GM18508 (cell line): Measurements from ENCODE around the gene CACNA1E.
"Not testable (repeated sequence)": the region's sequence is repeated elsewhere in the genome, so short reads cannot be mapped to it uniquely, and the experiment has no call there.

Source experiments
- ATAC-seq: cut with Tn5 transposase; IDR thresholded peaks from one replicate; pipeline ENCODE4 v1.9.1; 2021; ENCODE audit warnings: moderate number of reproducible peaks; ENCODE audit not compliant: insufficient read depth, unreplicated experiment

Gene CACNA1E

GRCh38 chr1:181514298-181515290 is 31.3 kb downstream of the CACNA1E start:
- peak; percentile 84 for ATAC-seq

- ATAC-seq: no peak
Measured at GRCh38 chr1:181516706-181517105, 33.4 kb downstream of the CACNA1E start.

DNA sequence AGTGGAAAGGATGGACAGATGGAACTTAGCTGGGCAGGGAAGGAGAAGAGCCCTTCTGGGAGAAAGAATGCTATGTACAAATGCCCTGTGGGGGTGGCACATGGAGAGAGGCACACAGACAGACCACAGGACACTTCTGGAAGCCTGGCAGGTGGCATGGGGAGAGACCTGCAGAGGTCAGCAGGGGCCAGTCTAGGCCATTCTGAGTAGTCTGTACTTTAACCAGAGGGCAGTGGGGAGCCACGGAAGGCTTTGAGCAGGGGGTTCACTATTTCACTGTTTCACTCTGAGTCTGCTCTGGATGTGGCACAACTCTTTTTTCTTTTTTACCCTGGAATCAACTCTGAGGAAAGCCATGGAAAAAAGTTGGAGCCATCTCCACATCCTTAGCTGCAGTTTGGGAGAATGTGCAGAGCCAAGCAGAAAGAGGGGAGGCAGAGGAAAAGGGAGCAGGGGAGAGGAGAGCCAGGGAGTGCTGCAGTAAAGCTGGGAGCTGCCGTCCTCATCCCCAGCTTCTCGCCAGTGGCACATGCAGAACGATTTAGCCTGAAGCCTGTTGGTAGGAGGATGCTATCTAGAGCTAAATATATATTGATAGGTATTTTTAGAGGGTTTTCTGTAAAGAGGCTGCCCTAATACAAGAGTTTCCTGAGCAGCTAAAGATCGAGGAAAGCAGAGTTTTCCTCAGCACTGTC is 34.0 kb downstream of the CACNA1E start:
- no peak for ATAC-seq

GRCh38 chr1:181518152-181518551 is 34.8 kb downstream of the CACNA1E start:
- no peak for ATAC-seq

- no peak for ATAC-seq
Measured at GRCh38 chr1:181522864-181523263, 39.5 kb downstream of the CACNA1E start.

- no peak for ATAC-seq
Measured at GRCh38 chr1:181525104-181525721, 41.9 kb downstream of the CACNA1E start.

DNA sequence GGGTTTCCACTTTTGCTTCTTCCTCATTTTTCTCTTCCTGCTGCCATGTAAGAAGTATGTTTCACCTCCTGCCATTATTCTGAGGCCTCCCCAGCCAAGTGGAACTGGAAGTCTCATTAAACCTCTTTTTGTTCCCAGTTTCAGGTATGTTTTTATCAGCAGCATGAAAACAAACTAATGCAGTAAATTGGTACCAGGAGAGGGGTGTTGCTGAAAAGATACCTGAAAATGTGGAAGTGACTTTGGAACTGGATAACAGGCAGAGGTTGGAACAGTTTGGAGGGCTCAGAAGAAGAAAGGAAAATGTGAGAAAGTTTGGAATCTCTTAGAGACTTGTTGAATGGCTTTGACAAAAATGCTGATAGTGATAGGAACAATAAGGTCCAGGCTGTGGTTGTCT is 44.9 kb downstream of the CACNA1E start:
- ATAC-seq: not testable (repeated sequence)

GRCh38 chr1:181531441-181531840 is 48.1 kb downstream of the CACNA1E start:
- ATAC-seq: no peak

GRCh38 chr1:181531951-181532600 is 48.8 kb downstream of the CACNA1E start:
- ATAC-seq: no peak

- no peak for ATAC-seq
Measured at GRCh38 chr1:181538836-181539235, 55.5 kb downstream of the CACNA1E start.

- no peak for ATAC-seq
Measured at GRCh38 chr1:181541458-181541857, 58.1 kb downstream of the CACNA1E start.

- ATAC-seq: no peak
Measured at GRCh38 chr1:181541947-181542346, 58.6 kb downstream of the CACNA1E start.

DNA sequence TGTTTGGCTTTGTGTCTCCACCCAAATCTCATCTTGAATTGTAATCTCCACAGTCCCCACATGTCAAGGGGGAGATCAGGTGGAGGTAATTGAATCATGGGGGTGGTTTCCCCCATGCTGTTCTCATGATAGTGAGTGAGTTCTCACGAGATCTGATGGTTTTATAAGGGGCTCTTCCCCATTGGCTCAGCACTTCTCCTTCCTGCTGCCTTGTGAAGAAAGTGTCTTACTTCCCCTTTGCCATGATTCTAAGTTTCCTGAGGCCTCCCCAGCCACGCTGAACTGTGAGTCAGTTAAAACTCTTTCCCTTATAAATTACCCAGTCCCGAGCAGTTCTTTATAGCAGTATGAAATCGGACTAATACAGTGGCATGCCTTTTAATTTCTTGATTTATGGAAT is 59.1 kb downstream of the CACNA1E start:
- not testable (repeated sequence) for ATAC-seq

DNA sequence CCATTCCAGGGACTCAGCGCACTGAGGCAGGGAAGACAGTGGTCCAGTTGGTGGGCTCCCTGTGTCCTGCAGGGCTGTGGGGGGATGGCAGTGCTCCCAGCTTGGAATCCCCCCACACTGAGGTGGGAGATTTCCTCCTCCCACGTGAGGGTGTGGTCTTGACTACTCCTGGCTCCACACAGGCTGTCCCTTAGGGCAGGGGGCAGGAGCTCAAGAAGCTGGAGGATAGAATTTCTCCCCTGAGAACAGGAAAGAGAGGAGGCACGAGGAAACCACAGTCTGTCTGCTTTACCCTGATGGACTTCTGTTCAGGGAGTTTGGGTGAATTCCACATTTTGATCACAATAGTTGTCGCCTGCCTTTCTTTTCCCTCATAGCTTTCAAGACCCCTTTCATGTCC is 62.1 kb downstream of the CACNA1E start:
- ATAC-seq: no peak

DNA sequence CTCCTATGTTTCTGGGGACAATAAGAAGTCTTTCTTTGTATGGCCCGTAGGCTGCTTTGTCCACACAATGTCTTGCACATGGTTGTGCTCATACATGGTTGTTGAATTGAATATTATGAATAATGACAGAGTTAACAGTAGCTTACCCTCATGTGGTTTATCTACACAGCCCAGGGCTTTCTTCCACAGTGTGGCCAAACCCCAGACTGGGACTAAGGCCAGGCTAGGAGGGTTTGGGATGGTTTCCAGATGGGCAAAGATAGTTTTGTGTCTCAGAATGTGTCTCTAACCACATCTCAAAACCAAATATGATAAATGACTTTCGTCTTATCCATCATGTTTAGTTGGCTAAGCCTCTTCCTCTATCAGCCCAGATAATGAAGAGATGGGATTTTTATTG is 65.2 kb downstream of the CACNA1E start:
- no peak for ATAC-seq

- ATAC-seq: no peak
Measured at GRCh38 chr1:181551249-181551648, 67.9 kb downstream of the CACNA1E start.

GRCh38 chr1:181551754-181552153 is 68.4 kb downstream of the CACNA1E start:
- ATAC-seq: no peak

- no peak for ATAC-seq
Measured at GRCh38 chr1:181554465-181554864, 71.1 kb downstream of the CACNA1E start.

DNA sequence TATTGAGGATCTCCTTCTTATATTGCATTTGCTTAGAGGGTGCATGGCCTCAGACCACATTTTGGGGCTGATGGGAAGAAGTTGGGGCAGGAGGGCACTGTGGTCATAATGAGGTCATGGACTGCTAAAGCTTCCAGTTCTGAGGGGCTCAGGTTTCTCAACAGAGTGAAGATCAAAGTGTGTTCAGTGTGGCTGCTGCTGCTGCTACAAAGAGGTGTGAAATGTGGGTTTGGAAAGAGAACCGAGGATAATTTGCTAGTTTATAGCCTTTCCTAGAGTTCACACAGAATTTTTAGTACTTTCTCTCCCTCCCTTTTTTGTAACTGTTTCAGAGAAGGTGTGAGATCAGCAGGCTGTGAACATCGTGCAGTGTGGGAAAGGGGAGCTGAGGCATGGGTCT is 73.3 kb downstream of the CACNA1E start:
- ATAC-seq: no peak

DNA sequence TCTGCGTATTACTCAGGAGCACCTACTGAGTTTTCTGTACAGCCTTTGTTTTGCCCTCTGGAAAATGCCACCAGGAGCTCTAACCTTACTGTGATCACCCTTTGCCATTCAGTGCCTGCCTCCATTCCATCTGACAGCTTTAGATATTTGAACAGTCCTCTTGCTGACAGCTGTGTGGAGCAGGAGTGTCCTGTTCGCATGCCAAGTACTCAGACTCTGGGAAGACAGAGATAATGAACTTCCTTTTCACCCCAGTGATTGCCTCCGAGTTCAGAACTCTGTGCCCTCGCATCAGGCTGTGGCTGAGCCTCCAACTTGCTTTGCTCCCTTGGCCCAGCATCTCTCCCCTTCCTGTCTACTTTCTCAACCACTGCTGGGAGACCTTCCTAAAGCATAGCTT is 74.0 kb downstream of the CACNA1E start:
- ATAC-seq: no peak
